Iris pigment epithelial cell (primary cell): Measurements from ENCODE around the gene COL19A1.

Source experiments
- DNase-seq: peaks from one replicate; pipeline ENCODE4 v3.0.0-alpha.2; 2011; ENCODE audit warnings: low read depth

Gene COL19A1

GRCh38 chr6:70125602-70126001 is 259.2 kb downstream of the COL19A1 start:
- DNase-seq = no peak

GRCh38 chr6:70129341-70129740 is 263.0 kb downstream of the COL19A1 start:
- no peak for DNase-seq

GRCh38 chr6:70130865-70131264 is 264.5 kb downstream of the COL19A1 start:
- no peak for DNase-seq

GRCh38 chr6:70131528-70131927 is 265.2 kb downstream of the COL19A1 start:
- no peak for DNase-seq

GRCh38 chr6:70133246-70133645 is 266.9 kb downstream of the COL19A1 start:
- no peak for DNase-seq

GRCh38 chr6:70134542-70134941 is 268.2 kb downstream of the COL19A1 start:
- DNase-seq = no peak

GRCh38 chr6:70135219-70136160 is 269.1 kb downstream of the COL19A1 start:
- no peak for DNase-seq

- no peak for DNase-seq
Observed at GRCh38 chr6:70136996-70137395, 270.6 kb downstream of the COL19A1 start.

GRCh38 chr6:70140496-70140895 is 274.1 kb downstream of the COL19A1 start:
- no peak for DNase-seq

GRCh38 chr6:70142034-70142433 is 275.7 kb downstream of the COL19A1 start:
- DNase-seq = no peak

- DNase-seq = no peak
Observed at GRCh38 chr6:70145178-70145577, 278.8 kb downstream of the COL19A1 start.

- DNase-seq = no peak
Observed at GRCh38 chr6:70149209-70149788, 282.9 kb downstream of the COL19A1 start.

- DNase-seq = no peak
Observed at GRCh38 chr6:70150521-70150920, 284.2 kb downstream of the COL19A1 start.

- DNase-seq = no peak
Observed at GRCh38 chr6:70151616-70152015, 285.3 kb downstream of the COL19A1 start.

GRCh38 chr6:70152786-70153185 is 286.4 kb downstream of the COL19A1 start:
- no peak for DNase-seq

GRCh38 chr6:70157086-70157485 is 290.7 kb downstream of the COL19A1 start:
- DNase-seq = no peak

GRCh38 chr6:70160276-70160675 is 293.9 kb downstream of the COL19A1 start:
- DNase-seq = no peak

GRCh38 chr6:70162972-70163371 is 296.6 kb downstream of the COL19A1 start:
- DNase-seq = no peak

GRCh38 chr6:70163795-70164194 is 297.4 kb downstream of the COL19A1 start:
- no peak for DNase-seq

- DNase-seq = no peak
Observed at GRCh38 chr6:70164556-70164955, 298.2 kb downstream of the COL19A1 start.

- peak; percentile 57 for DNase-seq
Observed at GRCh38 chr6:70166088-70166958, 300.0 kb downstream of the COL19A1 start.

GRCh38 chr6:70168681-70169377 is 302.5 kb downstream of the COL19A1 start:
- no peak for DNase-seq
